ENCODE results near the gene ZFYVE28.

ZFYVE28 gene

DNA sequence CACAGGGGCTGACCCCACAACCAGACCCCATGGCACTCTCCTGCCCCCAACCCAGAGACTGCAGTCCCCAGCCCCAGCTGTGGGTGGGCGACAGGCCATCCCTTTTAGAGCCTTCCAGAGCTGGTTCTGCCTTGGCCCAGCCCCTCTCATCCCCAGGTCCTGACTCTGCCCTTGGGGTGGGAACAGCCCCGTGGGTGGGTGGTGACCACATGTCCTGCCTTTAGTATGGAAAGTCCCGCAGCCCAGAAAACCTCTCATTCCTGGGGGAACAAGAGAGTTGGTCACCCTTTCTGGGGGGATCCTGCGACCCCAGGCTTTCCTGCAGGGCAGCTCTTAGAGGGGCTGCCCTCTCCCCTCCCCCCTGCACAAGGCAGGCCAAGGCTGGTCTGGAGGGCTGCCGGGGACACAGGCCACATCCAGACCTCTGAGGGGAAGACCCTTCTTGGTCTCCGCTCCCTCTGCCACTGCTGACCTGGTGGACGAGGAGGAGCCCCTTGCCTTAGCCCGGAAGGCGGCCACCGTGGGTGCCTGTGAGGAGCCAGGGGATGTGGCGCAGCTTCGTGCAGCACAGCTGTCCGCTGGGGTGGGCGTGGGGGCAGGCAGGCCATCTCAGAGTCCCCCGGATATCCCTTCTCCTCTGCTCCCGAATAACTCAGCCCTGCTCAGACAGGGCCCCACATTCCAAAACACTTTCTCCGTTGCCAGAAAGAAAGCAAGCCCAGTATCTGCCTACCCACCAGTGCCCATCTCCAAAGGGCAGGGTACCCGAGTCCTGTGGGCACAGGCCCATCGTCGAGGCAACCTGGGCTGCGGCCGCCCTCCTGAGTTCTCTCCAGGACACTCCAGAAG, 149.9 kb downstream of the ZFYVE28 start:
- no peaks in the 10 kb centered on the region for H3K9me3 ChIP-seq (ENCODE audit: control insufficient read depth, insufficient read depth, low read length)
- H3K9ac ChIP-seq (ENCODE audit: low read depth, low read length): no peak overlapping the region
- no peak overlapping the region for H3K4me3 ChIP-seq (ENCODE audit: low read depth, low read length)
- H3K27me3 ChIP-seq (ENCODE audit: control insufficient read depth, insufficient read depth, low read length): no peaks in the 10 kb centered on the region
- peaks cover 7% of the 10 kb centered on the region; the same call in 1 of the 2 replicates for H3K4me1 ChIP-seq (ENCODE audit: control insufficient read depth, insufficient read depth, low read length)
- no peak overlapping the region for H3K27ac ChIP-seq (ENCODE audit: low read depth, low read length)
- no peaks in the 10 kb centered on the region for H3K36me3 ChIP-seq (ENCODE audit: control insufficient read depth, insufficient read depth, low read length)

DNA sequence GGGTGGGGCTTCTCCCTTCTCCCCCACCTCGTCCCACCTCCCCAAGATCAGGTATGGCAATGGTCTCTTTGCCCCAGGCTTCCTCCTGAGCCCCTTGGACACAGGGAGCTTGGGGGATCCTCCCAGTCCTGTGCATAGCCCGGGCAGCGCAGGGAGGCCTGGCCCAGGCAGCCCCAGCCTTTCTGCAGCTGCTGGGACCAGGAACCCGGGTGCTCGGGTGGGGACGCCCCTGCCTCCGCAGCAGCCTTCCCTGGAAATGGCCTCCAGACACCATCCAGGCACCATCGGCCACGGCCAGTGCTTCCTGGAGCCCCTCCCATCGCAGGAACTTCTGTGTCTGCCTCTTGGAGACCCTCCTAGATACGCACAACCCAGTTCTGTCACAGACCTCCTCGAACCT, 150.6 kb downstream of the ZFYVE28 start:
- no peaks in the 10 kb centered on the region for H3K9me3 ChIP-seq (ENCODE audit: control insufficient read depth, insufficient read depth, low read length)
- H3K27me3 ChIP-seq (ENCODE audit: control insufficient read depth, insufficient read depth, low read length): no peaks in the 10 kb centered on the region
- no peak overlapping the region for H3K9ac ChIP-seq (ENCODE audit: low read depth, low read length)
- H3K27ac ChIP-seq (ENCODE audit: low read depth, low read length): no peak overlapping the region
- no peaks in the 10 kb centered on the region for H3K36me3 ChIP-seq (ENCODE audit: control insufficient read depth, insufficient read depth, low read length)
- H3K4me1 ChIP-seq (ENCODE audit: control insufficient read depth, insufficient read depth, low read length): peaks cover 7% of the 10 kb centered on the region; the same call in 1 of the 2 replicates
- no peak overlapping the region for H3K4me3 ChIP-seq (ENCODE audit: low read depth, low read length)

DNA sequence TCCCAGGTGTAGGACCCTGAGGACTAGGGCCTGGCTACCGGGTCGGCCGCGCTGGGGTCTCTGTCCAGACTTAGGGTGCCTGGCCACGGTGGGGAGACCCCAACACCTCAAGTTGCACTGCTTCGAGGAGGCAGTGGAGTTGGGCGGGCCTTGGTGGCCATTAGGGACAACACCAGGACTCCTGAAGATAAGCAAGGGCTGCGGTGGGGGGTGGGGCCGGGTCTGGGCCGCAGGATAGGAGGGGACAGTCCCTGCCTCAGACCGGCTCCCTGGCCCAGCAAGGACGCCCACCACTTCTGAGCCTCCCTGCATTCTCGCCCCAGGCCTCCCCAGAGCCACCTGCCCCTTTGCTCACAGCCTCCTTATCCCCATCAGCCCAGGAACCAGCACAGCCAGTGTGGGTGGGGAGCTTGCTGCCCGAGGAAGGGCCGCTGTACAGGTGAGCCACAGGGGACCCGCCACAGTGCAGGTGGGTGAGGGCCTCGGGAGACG, 151.1 kb downstream of the ZFYVE28 start:
- Histone ChIP-seq H3K27ac (ENCODE audit: low read depth, low read length) (no peak overlapping the region), H3K9ac (ENCODE audit: low read depth, low read length) (no peak overlapping the region), H3K4me3 (ENCODE audit: low read depth, low read length) (no peak overlapping the region), H3K4me1 (ENCODE audit: control insufficient read depth, insufficient read depth, low read length) (peaks cover 7% of the 10 kb centered on the region; the same call in 1 of the 2 replicates), H3K27me3 (ENCODE audit: control insufficient read depth, insufficient read depth, low read length) (no peaks in the 10 kb centered on the region), H3K36me3 (ENCODE audit: control insufficient read depth, insufficient read depth, low read length) (no peaks in the 10 kb centered on the region), H3K9me3 (ENCODE audit: control insufficient read depth, insufficient read depth, low read length) (no peaks in the 10 kb centered on the region)

DNA sequence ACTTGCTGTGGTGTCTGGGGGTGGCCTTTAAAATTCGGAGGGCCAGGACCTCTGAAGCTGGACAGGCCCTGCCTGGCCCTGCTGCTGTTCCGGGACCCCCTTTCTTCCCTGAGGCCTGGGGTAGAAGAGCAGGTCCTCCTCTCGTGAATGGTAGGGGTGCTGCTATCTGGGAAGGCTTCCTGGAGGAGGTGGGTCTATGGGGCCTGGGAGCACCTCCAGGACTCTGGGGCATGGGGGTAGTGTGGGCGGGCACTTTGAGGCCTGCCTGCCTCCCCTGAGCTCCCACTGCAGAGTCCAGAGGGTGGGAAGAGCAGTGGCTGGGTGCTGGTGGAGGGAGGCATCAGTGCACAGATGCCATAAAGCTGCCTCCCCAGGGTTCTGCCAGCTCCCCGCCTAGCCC, 151.6 kb downstream of the ZFYVE28 start:
- Histone ChIP-seq H3K4me3 (ENCODE audit: low read depth, low read length) (no peak overlapping the region), H3K36me3 (ENCODE audit: control insufficient read depth, insufficient read depth, low read length) (no peaks in the 10 kb centered on the region), H3K9ac (ENCODE audit: low read depth, low read length) (no peak overlapping the region), H3K27ac (ENCODE audit: low read depth, low read length) (no peak overlapping the region), H3K27me3 (ENCODE audit: control insufficient read depth, insufficient read depth, low read length) (no peaks in the 10 kb centered on the region), H3K4me1 (ENCODE audit: control insufficient read depth, insufficient read depth, low read length) (peaks cover 7% of the 10 kb centered on the region; the same call in 1 of the 2 replicates), H3K9me3 (ENCODE audit: control insufficient read depth, insufficient read depth, low read length) (no peaks in the 10 kb centered on the region)

- no peak overlapping the region for H3K4me3 ChIP-seq (ENCODE audit: low read depth, low read length)
- no peaks in the 10 kb centered on the region for H3K27me3 ChIP-seq (ENCODE audit: control insufficient read depth, insufficient read depth, low read length)
- H3K36me3 ChIP-seq (ENCODE audit: control insufficient read depth, insufficient read depth, low read length): no peaks in the 10 kb centered on the region
- H3K27ac ChIP-seq (ENCODE audit: low read depth, low read length): no peak overlapping the region
- H3K9me3 ChIP-seq (ENCODE audit: control insufficient read depth, insufficient read depth, low read length): no peaks in the 10 kb centered on the region
- H3K4me1 ChIP-seq (ENCODE audit: control insufficient read depth, insufficient read depth, low read length): peaks cover 7% of the 10 kb centered on the region; the same call in 1 of the 2 replicates
- H3K9ac ChIP-seq (ENCODE audit: low read depth, low read length): no peak overlapping the region
Measured at GRCh38 chr4:2266181-2266580, 152.3 kb downstream of the ZFYVE28 start.

DNA sequence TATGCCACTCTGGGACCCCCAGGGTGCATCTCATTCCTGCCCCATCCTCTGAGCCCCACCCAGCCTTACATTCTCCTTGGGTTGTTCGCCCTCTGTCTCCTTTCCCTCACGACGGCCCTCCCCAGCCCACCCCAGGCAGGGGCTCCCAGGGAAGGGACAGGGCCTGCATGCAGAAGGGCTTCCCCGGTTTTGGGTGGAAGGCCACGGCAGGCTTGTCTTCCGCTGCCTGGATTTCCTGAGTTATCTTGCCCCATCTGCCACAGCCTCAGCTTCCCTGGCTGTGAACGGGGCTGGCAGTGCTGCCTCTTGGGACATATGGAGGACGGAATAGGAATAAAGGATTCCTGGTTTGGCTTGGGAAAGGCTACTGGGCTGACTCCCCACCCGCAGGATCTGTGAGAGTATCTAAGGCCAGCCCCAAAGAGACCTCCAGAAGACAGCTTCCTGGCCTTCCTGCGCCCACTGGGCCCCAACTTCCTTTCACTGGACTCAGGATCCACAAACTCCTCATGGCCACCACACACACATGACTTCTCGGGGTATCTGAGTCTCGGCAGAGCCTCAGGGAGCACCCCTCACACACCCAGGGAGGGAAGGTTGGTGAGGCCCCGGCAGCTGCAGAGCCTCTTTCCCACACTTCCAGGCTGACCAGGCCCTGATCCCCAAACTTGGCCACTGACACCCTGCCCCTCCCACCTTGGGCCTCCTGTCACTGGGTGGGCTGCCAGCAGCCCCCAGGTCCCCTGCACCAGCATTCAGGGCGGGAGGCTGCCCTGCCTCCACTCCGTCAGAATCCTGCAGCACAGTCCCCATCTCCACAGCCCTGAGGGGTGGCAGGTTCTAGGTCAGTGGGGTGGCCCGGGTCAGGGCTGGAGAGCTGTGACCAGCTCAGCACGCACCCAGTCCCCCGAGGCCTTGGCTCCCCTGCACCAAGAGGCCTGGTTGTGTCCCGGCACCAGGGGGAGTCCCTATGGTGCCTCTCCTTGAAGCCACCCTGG, 153.0 kb downstream of the ZFYVE28 start:
- Histone ChIP-seq H3K27me3 (ENCODE audit: control insufficient read depth, insufficient read depth, low read length) (no peaks in the 10 kb centered on the region), H3K9me3 (ENCODE audit: control insufficient read depth, insufficient read depth, low read length) (no peaks in the 10 kb centered on the region), H3K27ac (ENCODE audit: low read depth, low read length) (no peak overlapping the region), H3K36me3 (ENCODE audit: control insufficient read depth, insufficient read depth, low read length) (no peaks in the 10 kb centered on the region), H3K9ac (ENCODE audit: low read depth, low read length) (no peak overlapping the region), H3K4me1 (ENCODE audit: control insufficient read depth, insufficient read depth, low read length) (peaks cover 11% of the 10 kb centered on the region), H3K4me3 (ENCODE audit: low read depth, low read length) (no peak overlapping the region)

DNA sequence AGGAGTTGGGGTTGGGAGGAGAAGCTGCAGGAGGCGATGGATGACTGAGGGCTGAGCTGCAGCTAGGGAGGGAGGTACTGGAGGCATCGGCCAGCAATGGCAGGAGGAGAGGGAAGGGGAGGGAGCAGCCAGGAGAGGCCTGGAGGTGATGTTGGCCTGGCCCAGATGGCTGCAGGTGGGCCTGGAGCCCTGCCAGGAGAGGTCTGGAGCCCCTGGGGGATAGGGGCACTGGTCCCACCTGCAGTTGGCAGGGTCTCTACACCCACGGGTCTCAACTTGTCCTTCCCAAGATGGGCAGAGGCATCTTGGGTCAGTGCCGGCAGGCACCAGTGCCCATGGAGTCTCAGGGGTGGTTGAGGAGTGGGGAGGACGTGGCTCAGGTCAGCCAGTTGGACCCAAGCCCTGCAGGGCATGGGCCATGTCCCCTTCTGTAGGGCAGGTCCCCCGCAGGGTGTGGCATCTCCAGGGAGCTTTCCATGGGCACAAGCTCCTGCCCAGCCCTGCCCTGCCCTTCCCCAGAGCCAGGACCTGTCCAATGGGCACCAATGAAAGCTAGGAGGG, 153.9 kb downstream of the ZFYVE28 start:
- no peak overlapping the region for H3K27ac ChIP-seq (ENCODE audit: low read depth, low read length)
- no peak overlapping the region for H3K9ac ChIP-seq (ENCODE audit: low read depth, low read length)
- H3K36me3 ChIP-seq (ENCODE audit: control insufficient read depth, insufficient read depth, low read length): no peaks in the 10 kb centered on the region
- H3K4me3 ChIP-seq (ENCODE audit: low read depth, low read length): no peak overlapping the region
- H3K4me1 ChIP-seq (ENCODE audit: control insufficient read depth, insufficient read depth, low read length): peaks cover 11% of the 10 kb centered on the region
- no peaks in the 10 kb centered on the region for H3K9me3 ChIP-seq (ENCODE audit: control insufficient read depth, insufficient read depth, low read length)
- H3K27me3 ChIP-seq (ENCODE audit: control insufficient read depth, insufficient read depth, low read length): no peaks in the 10 kb centered on the region

DNA sequence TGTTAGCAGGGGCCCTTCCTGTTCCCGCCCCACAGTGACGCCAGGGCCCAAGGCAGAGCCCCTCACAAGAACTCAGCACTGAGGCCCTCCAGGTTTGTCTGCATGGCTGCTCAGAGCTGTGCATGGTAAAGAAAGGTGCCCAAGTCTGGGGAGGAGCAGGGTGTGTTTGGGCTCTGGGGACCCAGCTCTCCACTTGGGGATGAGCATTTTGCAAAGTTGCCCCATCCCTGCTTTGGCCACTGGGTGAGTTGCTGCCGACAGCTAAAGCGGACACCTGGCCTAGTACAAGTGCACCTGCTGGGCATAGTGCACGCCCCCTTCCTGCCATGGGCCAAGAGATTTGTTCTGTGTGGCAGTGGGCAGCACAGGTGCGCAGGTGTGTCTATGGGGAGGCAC, 154.5 kb downstream of the ZFYVE28 start:
- Histone ChIP-seq H3K27ac (ENCODE audit: low read depth, low read length) (peak overlapping the region; percentile 61), H3K27me3 (ENCODE audit: control insufficient read depth, insufficient read depth, low read length) (no peaks in the 10 kb centered on the region), H3K9ac (ENCODE audit: low read depth, low read length) (no peak overlapping the region), H3K4me1 (ENCODE audit: control insufficient read depth, insufficient read depth, low read length) (peaks cover 6% of the 10 kb centered on the region), H3K4me3 (ENCODE audit: low read depth, low read length) (no peak overlapping the region), H3K9me3 (ENCODE audit: control insufficient read depth, insufficient read depth, low read length) (no peaks in the 10 kb centered on the region), H3K36me3 (ENCODE audit: control insufficient read depth, insufficient read depth, low read length) (no peaks in the 10 kb centered on the region)

GRCh38 chr4:2262944-2263250, 155.5 kb downstream of the ZFYVE28 start:
- Histone ChIP-seq H3K4me1 (ENCODE audit: control insufficient read depth, insufficient read depth, low read length) (peaks cover 4% of the 10 kb centered on the region; the same call in 1 of the 2 replicates), H3K9ac (ENCODE audit: low read depth, low read length) (no peak overlapping the region), H3K27me3 (ENCODE audit: control insufficient read depth, insufficient read depth, low read length) (no peaks in the 10 kb centered on the region), H3K36me3 (ENCODE audit: control insufficient read depth, insufficient read depth, low read length) (no peaks in the 10 kb centered on the region), H3K9me3 (ENCODE audit: control insufficient read depth, insufficient read depth, low read length) (no peaks in the 10 kb centered on the region), H3K4me3 (ENCODE audit: low read depth, low read length) (peak overlapping the region; percentile 81), H3K27ac (ENCODE audit: low read depth, low read length) (peak overlapping the region; percentile 69)

GRCh38 chr4:2262145-2262943, 156.1 kb downstream of the ZFYVE28 start:
- H3K36me3 ChIP-seq (ENCODE audit: control insufficient read depth, insufficient read depth, low read length): no peaks in the 10 kb centered on the region
- peaks cover 4% of the 10 kb centered on the region; the same call in 1 of the 2 replicates for H3K4me1 ChIP-seq (ENCODE audit: control insufficient read depth, insufficient read depth, low read length)
- no peaks in the 10 kb centered on the region for H3K9me3 ChIP-seq (ENCODE audit: control insufficient read depth, insufficient read depth, low read length)
- H3K27ac ChIP-seq (ENCODE audit: low read depth, low read length): peak overlapping the region; percentile 69
- peak overlapping the region; percentile 81 for H3K4me3 ChIP-seq (ENCODE audit: low read depth, low read length)
- peak overlapping the region; percentile 40; the same call in 1 of the 2 replicates for H3K9ac ChIP-seq (ENCODE audit: low read depth, low read length)
- no peaks in the 10 kb centered on the region for H3K27me3 ChIP-seq (ENCODE audit: control insufficient read depth, insufficient read depth, low read length)
